ENCODE results near the gene ATXN7L3B.

GRCh38 chr12:74581439-74581838 is 43.8 kb downstream of the ATXN7L3B start:
- TF ChIP-seq, protein P1, sequence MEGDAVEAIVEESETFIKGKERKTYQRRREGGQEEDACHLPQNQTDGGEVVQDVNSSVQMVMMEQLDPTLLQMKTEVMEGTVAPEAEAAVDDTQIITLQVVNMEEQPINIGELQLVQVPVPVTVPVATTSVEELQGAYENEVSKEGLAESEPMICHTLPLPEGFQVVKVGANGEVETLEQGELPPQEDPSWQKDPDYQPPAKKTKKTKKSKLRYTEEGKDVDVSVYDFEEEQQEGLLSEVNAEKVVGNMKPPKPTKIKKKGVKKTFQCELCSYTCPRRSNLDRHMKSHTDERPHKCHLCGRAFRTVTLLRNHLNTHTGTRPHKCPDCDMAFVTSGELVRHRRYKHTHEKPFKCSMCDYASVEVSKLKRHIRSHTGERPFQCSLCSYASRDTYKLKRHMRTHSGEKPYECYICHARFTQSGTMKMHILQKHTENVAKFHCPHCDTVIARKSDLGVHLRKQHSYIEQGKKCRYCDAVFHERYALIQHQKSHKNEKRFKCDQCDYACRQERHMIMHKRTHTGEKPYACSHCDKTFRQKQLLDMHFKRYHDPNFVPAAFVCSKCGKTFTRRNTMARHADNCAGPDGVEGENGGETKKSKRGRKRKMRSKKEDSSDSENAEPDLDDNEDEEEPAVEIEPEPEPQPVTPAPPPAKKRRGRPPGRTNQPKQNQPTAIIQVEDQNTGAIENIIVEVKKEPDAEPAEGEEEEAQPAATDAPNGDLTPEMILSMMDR (IDR thresholded peaks at IDR 0.05; ENCODE audit: insufficient read depth, low read depth, low read length), result no peak
- no peak for TF ChIP-seq EZH2 (IDR thresholded peaks at IDR 0.05; ENCODE audit: insufficient read depth, low read length)

Measured in astrocyte (in vitro differentiated cells and primary cell).